Fibroblast of the aortic adventitia (primary cell): ENCODE data around the gene TACO1. TPM values are rescaled to one million over a fixed set of nuclear protein-coding genes. Genes with fewer than 3 reads are reported as not detected.
A peak's percentile ranks its signal among the peaks of the same experiment; 100 is the strongest.

ENCODE experiments used
- DNase-seq: peaks from one replicate; pipeline ENCODE4 v3.0.0-alpha.2; 2010; ENCODE audit warnings: low read depth
- H3K4me3 ChIP-seq: 2 replicates; pipeline ENCODE4 v1.5.1; 2011; ENCODE audit warnings: low read depth, mild to moderate bottlenecking, control low read depth, low read length, moderate library complexity
- total RNA-seq: library from RNA; depleted of rRNA; stranded (reverse); fragments of >200 nt; gene quantifications from 2 replicates; pipeline ENCODE4 v1.2.3, GENCODE V29; 2012; ENCODE audit warnings: low replicate concordance
- TF ChIP-seq, protein P1 (sequence below): IDR thresholded peaks from 2 replicates; pipeline ENCODE4 v1.5.1; 2011; ENCODE audit warnings: mild to moderate bottlenecking, low read length, control low read depth, inconsistent platforms; ENCODE audit not compliant: insufficient read depth

Gene TACO1
- total RNA-seq, 1 donor: 16.1 TPM

DNA sequence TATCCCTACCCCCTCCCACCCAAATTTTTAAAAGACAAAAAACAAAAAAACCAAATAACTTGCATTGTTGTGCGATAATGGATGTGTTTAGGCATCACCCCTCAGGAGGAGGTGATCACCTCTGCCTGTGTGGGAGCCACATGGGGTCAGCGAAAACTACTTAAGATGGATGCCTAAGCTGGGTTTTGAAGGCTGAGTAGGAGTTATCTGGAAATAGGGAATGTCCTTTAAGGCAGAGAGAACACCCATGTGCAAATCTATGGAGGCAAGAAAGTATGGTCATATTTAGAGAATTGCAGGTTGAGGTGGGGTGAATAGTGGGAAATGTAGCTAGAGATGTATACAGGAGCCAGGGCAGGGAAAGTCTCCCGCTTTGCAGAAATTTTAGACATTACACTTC lies 5.6 kb upstream of the TACO1 start:
- H3K4me3 ChIP-seq: no peak overlapping the region
- DNase-seq: no peak
- TF ChIP-seq, protein P1, sequence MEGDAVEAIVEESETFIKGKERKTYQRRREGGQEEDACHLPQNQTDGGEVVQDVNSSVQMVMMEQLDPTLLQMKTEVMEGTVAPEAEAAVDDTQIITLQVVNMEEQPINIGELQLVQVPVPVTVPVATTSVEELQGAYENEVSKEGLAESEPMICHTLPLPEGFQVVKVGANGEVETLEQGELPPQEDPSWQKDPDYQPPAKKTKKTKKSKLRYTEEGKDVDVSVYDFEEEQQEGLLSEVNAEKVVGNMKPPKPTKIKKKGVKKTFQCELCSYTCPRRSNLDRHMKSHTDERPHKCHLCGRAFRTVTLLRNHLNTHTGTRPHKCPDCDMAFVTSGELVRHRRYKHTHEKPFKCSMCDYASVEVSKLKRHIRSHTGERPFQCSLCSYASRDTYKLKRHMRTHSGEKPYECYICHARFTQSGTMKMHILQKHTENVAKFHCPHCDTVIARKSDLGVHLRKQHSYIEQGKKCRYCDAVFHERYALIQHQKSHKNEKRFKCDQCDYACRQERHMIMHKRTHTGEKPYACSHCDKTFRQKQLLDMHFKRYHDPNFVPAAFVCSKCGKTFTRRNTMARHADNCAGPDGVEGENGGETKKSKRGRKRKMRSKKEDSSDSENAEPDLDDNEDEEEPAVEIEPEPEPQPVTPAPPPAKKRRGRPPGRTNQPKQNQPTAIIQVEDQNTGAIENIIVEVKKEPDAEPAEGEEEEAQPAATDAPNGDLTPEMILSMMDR: no peak

DNA sequence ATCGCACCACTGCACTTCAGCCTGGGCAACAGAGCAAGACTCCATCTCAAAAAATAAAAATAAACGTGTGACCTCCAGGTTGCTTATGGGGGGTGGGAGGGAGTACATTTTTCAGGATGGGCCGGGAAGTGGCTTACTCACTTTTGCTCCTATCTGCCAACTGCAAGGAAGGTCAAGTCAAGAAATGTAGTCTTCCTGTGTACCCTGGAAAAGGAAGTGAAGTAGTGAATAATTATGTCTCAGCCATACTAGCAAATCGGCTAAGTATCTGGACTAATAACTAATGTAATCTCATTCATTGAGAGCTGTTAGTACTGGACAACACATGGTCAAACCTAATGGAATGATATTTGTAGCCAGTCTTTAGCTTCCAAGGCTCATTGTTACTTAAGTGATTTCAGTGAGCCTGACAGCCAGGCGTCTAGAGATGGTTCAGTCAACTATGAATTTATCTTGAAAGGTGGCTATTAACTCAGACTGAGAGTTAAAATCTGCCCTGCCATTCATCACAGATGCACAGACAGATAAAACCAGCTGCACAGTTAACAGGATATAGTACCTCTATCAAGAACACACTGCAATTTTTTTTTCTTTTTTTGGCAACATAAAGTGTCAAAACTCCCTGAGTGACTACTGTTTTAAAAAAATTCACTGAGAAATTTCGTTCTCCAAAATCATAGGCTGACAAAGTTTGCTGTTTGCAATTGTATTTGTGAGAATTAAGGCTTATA lies 3.7 kb upstream of the TACO1 start:
- TF ChIP-seq, protein P1: no peak
- DNase-seq: no peak
- H3K4me3 ChIP-seq: no peak overlapping the region

DNA sequence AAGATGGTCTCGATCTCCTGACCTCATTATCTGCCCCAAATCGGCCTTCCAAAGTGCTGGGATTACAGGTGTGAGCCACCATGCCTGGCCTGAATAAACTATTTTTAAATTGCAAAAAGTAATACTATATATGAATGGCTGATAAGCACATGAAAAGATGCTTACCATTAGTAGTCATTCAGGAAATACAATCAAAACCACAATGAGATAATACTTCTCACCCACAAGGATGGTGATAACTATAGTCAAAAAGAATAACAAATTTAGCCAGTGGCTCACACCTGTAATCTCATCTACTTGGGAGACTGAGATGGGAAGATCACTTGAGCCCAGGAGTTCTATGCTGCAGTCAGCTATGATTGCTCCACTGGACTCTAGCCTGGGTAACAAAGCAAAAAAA lies 2.4 kb upstream of the TACO1 start:
- TF ChIP-seq, protein P1: no peak
- H3K4me3 ChIP-seq: no peak overlapping the region

DNA sequence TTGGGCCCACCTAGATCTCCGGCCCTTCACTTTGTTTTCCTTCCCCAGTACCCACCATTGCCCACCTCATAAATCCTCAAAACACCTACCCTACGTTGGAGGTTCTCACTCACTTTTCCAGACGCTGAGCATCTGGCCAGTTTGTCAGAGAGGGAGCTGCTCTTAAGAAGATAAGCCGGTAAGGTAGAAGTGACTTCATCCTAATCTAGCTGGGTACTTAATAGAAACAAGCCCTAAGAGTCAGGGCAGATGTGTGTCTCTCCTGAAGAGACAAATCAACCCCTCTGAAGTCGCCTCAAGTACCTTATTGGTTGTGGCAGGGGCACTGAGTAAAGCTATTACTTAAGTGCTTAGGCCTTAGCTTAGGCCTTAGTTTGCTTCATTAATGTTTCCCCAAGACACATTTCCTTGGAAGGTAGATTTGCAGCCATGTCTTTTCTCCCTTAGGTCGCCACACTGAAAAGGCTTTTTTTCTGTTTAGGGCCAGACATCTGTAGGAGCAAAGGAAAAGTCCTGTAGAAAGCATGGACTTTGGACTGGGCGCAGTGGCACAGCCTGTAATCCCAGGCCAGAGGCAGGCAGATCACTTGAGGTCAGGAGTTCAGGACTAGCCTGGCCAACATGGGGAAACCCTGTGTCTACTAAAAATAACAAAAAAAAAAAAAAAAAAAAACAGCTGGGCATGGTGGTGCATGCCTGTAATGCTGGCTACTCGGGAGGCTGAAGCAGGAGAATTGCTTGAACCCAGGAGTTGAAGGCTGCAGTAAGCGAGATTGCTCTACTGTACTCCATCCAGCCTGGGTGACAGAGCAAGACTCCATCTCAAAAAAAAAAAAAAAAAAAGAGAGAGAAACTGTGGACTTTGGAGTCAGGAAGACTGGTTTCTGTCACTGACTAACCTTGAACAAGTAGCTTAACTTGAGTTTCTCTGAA lies 1.0 kb downstream of the TACO1 start:
- TF ChIP-seq, protein P1: no peak
- DNase-seq: peak; percentile 34
- H3K4me3 ChIP-seq: peak overlapping the region; percentile 92

More for the DNA sequence above, 2.4 kb upstream of the TACO1 start:
- DNase-seq: no peak

DNA sequence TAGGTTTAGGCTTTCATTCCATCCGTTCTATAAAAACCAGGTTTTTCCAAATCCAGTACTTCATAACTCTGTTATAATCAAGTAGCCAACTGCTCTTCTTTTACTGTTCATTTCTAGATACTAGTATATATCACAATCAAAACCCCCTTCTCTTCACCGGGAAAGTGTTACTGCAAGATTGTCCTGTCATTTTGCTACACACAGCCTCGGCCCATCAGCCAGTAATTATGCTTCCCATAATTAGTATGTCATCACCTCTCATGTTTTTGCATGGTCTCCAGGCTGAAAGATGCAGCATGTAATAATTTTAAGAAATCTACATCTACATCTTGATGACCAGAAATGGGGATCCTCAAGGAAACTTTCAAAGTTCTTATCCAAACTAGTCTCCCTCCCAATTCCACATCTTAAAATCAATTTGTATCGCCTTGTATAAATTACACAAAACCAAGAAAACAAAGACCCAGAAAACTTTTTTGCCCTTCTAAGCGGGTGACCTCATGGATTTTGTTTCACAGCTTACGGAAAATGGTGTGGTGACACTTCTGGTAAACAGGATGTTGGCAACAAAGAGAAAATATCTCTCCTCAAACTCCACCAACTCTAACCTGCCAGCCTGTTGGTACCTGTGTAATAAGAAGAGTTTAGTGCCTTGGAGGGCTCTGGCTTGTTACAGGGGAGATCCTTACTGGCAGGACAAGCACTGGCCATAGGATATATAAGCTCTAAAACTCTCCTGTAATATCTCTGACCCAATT lies 9.3 kb downstream of the TACO1 start:
- H3K4me3 ChIP-seq: no peak overlapping the region
- DNase-seq: no peak
- TF ChIP-seq, protein P1: no peak

DNA sequence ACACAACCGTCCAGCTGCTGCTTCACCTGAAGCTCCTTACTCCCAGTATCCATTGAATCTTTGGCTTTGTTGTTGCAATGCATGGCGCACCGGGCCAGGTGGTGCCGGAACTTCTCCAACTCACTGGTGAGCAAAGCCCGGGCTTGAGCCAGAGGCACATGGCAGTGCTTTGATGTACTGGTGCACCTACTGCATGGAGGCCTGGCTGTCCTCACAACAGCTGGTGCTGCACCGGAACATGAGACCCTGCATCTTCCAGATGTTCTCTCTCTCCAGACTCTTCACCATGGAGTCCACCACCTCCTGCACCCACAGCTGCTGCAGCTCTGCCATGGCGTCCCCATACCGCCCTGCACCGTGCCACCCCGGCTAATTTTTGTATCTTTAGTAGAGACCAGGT lies 10.2 kb downstream of the TACO1 start:
- no peak overlapping the region for H3K4me3 ChIP-seq
- TF ChIP-seq, protein P1: no peak
- DNase-seq: no peak
